Measurements from ENCODE around the gene HSF5. TPM values are rescaled to one million over a fixed set of nuclear protein-coding genes. Genes with fewer than 3 reads are reported as not detected.
"Not testable (repeated sequence)": the region's sequence is repeated elsewhere in the genome, so short reads cannot be mapped to it uniquely, and the experiment has no call there.

The HSF5 gene
- total and polyA plus RNA-seq, 2 donors: 0.03 to 0.26 TPM

DNA sequence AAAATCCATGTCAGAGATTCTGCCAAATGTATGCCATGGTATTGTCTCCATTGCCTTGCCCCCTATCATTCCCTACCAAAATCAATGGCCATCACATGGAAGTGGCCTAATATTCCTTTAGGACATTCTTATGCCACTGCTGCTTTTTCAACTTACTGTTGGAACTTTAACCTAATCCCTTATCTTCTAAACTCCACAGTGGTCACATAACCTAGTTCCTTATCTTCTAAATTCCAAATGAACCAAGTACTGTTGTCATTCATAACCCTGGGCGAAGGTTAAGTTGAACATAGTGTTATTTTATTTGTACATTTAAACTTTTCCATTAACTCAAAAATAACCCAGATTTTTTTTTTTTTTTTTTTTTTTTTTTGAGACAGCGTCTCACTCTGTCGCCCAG lies 3.6 kb downstream of the HSF5 start:
- DNase-seq (ENCODE audit: extremely low spot score): no peak
- 95% methylated on average over 3 of the region's 3 CpGs for WGBS
- Histone ChIP-seq H3K4me3 (ENCODE audit: low read depth, low read length) (no peak overlapping the region), H3K4me1 (ENCODE audit: insufficient read depth) (no peaks in the 10 kb centered on the region), H3K27ac (ENCODE audit: low read depth) (no peak overlapping the region), H3K36me3 (ENCODE audit: insufficient read depth) (no peaks in the 10 kb centered on the region)

DNA sequence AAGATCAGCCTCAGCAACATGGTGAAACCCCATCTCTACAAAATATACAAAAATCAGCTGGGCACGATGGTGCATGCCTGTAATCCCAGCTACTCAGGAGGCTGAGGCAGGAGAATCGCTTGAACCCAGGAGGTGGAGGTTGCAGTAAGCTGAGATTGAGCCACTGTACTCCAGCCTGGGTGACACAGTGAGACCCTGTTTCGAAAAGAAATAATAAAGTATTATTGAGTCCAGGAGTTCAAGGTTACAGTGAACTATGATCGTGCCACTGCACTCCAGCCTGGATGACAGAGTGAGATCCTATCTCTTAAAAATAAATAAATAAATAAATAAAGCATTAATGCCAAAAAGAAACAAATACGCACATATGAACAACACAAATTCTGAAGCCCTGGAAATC lies 6.4 kb downstream of the HSF5 start:
- not testable (repeated sequence) for H3K27ac ChIP-seq (ENCODE audit: low read depth); DNase-seq (ENCODE audit: extremely low spot score)
- 89% methylated on average over 5 of the region's 5 CpGs for WGBS

DNA sequence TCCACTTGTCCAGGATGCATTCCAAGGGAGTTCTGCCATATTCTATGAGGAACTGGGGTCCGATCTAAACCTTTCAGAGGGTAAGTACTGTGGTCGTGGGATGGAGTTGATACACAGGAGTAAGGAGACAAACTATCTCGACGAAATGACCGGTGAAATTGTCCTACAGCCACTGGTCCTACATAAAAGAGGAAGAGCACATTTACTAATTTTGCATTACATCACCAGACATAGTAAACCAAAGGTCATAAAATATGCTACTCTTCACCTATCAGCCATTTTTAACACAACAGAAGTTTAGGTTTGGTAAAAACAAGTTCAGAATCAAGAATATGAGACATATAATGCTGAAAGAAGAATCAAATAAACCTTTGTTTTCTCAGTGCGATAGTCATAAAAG lies 8.1 kb downstream of the HSF5 start:
- Histone ChIP-seq H3K36me3 (ENCODE audit: insufficient read depth) (no peaks in the 10 kb centered on the region), H3K4me3 (ENCODE audit: low read depth, low read length) (no peak overlapping the region), H3K27ac (ENCODE audit: low read depth) (no peak overlapping the region), H3K4me1 (ENCODE audit: insufficient read depth) (no peaks in the 10 kb centered on the region)
- DNase-seq (ENCODE audit: extremely low spot score): no peak
- 74% methylated on average over 6 of the region's 6 CpGs for WGBS

More for the DNA sequence above, 6.4 kb downstream of the HSF5 start:
- H3K4me1 ChIP-seq (ENCODE audit: insufficient read depth); H3K4me3 ChIP-seq (ENCODE audit: low read depth, low read length); H3K36me3 ChIP-seq (ENCODE audit: insufficient read depth): not testable (repeated sequence)

DNA sequence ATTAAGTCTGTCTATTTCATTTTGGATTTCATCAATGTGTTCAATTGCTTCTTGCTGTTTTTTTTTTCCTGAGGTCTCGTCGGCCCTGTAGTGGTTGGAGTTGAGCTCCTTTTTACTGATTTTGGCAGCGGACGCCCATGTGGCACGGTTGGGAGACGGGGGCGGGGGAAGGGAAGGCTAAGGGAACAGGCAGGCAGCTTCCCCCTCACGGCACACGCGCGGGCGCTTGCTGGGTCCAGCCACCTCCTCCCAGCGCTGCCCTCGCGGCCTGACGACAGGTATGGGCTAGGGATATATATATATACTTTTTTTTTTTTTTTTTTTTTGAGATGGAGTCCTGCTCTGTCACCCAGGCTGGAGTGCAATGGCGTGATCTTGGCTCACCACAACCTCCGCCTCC lies 11.4 kb downstream of the HSF5 start:
- Histone ChIP-seq H3K4me1 (ENCODE audit: insufficient read depth) (no peaks in the 10 kb centered on the region), H3K27ac (ENCODE audit: low read depth) (no peak overlapping the region), H3K4me3 (ENCODE audit: low read depth, low read length) (no peak overlapping the region), H3K36me3 (ENCODE audit: insufficient read depth) (no peaks in the 10 kb centered on the region)
- no peak for DNase-seq (ENCODE audit: extremely low spot score)
- WGBS: 74% methylated on average over 18 of the region's 18 CpGs

DNA sequence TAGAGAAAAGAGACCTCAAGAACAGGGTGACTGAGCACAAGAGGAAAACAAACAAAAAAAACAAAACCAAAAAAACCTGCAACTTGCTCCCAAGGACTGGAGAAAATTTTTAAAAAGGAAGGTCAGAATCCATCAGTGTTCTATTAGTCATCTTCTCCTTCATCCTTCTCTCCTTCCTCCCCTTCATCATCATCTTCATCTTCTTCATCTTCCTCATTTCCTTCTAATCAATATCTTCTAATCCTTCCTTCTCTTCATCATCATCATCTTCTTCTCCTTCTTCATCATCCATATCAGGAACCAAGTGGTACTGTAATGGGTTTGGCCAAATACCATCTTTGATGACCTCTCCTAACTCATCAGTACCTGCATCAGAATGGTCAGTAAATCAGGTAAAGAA lies 12.2 kb downstream of the HSF5 start:
- Histone ChIP-seq H3K4me1 (ENCODE audit: insufficient read depth) (no peaks in the 10 kb centered on the region), H3K4me3 (ENCODE audit: low read depth, low read length) (no peak overlapping the region), H3K36me3 (ENCODE audit: insufficient read depth) (no peaks in the 10 kb centered on the region), H3K27ac (ENCODE audit: low read depth) (no peak overlapping the region)
- no peak for DNase-seq (ENCODE audit: extremely low spot score)

DNA sequence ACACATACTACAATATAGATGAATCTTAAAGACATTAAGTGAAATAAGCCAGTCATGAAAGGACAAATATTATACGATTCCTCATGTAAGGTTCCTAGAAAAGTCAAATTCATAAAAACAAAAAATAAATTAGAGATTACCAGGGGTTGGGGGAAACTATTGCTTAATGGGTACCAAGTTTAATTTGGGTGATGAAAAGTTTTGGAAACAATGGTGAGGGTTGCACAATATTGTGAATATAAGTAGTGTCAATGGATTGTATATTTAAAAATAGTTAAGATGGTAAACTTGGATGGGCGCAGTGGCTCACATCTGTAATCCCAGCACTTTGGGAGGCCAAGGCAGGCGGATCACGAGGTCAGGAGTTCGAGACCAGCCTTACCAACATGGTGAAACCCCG lies 17.9 kb downstream of the HSF5 start:
- Histone ChIP-seq H3K27ac (ENCODE audit: low read depth) (no peak overlapping the region), H3K4me3 (ENCODE audit: low read depth, low read length) (no peak overlapping the region), H3K4me1 (ENCODE audit: insufficient read depth) (no peaks in the 10 kb centered on the region), H3K36me3 (ENCODE audit: insufficient read depth) (no peaks in the 10 kb centered on the region)
- DNase-seq (ENCODE audit: extremely low spot score): no peak
- 91% methylated on average over 6 of the region's 6 CpGs for WGBS

DNA sequence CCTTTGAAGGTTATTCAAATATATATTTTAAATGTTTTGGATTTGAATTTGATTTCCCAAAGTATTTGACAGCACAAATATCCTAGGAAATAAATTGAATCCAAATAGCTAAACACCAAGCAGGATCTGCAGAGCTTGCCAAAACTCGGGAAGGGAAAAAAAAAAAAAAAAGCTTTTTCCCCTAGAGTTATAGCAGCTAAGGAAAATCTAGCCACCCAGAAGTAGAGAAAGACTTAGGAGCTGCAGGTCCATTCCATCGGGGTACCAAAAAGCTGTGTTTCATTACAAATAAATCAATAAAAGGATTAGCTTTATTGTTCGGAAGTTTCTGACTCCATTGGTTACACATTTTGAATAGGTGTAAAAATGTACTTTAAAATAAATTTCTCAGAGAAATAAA lies 19.3 kb downstream of the HSF5 start:
- Histone ChIP-seq H3K4me1 (ENCODE audit: insufficient read depth) (no peaks in the 10 kb centered on the region), H3K36me3 (ENCODE audit: insufficient read depth) (no peaks in the 10 kb centered on the region), H3K27ac (ENCODE audit: low read depth) (no peak overlapping the region), H3K4me3 (ENCODE audit: low read depth, low read length) (no peak overlapping the region)
- WGBS: 61% methylated on average over 3 of the region's 3 CpGs
- no peak for DNase-seq (ENCODE audit: extremely low spot score)

DNA sequence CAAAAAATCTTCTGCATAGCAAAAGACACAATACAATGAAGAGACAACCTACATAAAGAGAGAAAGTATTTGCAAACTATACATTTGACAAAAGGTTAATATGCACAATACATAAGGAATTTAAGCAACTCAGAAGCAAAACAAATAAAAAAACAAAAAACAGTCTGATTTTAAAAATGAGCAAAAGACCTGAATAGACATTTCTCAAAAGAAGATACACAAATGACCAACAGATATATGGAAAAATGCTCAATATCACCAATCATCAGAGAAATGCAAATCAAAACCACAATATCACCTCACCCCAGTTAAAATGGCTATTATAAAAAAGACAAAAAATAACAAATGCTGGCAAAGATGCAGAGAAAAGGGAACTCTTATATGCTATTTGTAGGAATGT lies 32.7 kb downstream of the HSF5 start:
- no peak for DNase-seq (ENCODE audit: extremely low spot score)
- H3K27ac ChIP-seq (ENCODE audit: low read depth): no peak overlapping the region
- H3K4me1 ChIP-seq (ENCODE audit: insufficient read depth): no peaks in the 10 kb centered on the region
- no peak overlapping the region for H3K4me3 ChIP-seq (ENCODE audit: low read depth, low read length)
- H3K36me3 ChIP-seq (ENCODE audit: insufficient read depth): no peaks in the 10 kb centered on the region

DNA sequence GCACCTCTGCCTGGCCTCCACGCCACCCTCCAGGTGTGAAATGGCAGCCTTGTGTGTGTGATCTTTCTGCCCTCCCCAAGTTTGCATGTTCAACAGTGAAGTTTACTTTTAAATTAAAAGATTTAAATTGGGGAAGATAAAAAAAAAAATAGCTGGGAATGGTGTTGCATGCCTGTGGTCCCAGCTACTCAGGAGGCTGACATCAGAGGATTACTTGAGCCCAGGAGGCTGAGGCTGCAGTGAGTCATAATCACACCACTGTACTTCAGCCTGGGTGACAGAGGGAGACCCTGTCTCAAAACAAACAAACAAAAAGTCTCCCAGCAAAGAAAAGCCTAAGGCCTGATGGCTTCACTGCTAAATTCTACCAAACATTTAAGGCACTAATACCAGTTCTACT lies 35.5 kb downstream of the HSF5 start:
- no peaks in the 10 kb centered on the region for H3K36me3 ChIP-seq (ENCODE audit: insufficient read depth)
- 93% methylated on average over 1 of the region's 1 CpG for WGBS
- H3K27ac ChIP-seq (ENCODE audit: low read depth): no peak overlapping the region
- no peak for DNase-seq (ENCODE audit: extremely low spot score)
- no peak overlapping the region for H3K4me3 ChIP-seq (ENCODE audit: low read depth, low read length)
- H3K4me1 ChIP-seq (ENCODE audit: insufficient read depth): no peaks in the 10 kb centered on the region

DNA sequence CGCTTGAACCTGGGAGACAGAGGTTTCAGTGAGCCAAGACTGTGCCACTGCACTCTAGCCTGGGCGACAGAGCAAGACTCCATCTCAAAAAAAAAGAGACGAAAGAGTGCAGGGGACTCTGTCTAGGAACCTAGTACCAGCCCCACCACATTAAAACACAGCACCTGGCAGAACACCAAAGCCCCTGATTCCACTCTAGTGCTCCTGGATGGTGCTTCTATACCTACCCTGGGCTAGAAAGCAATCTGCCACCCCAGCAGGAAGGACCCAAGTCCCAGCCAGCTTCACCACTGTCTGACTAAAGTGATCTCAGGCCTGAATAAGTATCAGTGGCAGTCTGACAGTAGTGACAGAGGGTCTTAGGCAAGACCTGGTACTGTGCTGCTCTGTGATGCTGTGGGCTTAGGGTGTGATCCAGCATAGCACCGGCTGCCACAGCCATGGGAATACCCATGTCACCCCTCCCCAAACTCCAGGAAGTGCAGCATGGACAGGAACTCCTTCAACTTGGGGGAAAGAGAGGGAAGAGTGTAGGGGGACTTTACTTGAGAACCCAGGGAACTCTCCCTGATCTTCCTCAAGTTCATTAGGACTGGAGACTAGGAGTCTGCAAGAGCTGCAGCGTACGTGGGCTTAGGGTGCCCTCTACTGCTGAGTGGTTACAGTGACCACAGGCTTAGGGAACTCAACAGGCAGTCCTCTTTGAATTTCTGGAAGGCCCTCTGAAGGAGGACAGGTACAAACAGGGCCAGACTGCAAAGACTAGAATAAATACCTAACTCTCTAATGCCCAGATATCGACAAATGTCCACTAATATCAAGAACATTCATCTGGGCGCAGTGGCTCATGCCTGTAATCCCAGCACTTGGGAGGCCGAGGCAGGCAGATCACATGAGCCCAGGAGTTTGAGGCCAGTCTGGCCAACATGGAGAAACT lies 40.9 kb downstream of the HSF5 start:
- Histone ChIP-seq H3K27ac (ENCODE audit: low read depth) (no peak overlapping the region), H3K4me3 (ENCODE audit: low read depth, low read length) (no peak overlapping the region), H3K36me3 (ENCODE audit: insufficient read depth) (no peaks in the 10 kb centered on the region), H3K4me1 (ENCODE audit: insufficient read depth) (no peaks in the 10 kb centered on the region)
- WGBS: 70% methylated on average over 9 of the region's 9 CpGs
- no peak for DNase-seq (ENCODE audit: extremely low spot score)

DNA sequence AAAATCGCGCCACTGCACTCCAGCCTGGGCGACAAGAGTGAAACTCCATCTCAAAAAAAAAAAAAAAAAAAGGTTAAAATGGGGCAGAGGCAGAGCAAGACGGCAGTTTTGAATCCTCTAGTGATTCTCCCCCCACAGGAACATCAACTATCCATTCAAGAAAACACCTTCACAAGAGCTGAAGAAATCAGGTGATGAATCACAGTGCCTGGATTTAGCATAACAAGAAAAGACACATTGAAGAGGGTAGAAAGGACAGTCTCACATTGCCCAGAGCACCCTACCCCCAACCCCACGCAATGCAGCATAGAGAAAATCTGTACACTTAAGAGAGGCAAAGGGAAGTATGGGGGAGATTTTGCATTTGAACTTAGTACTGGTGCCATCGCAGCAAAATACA lies 42.1 kb downstream of the HSF5 start:
- no peaks in the 10 kb centered on the region for H3K36me3 ChIP-seq (ENCODE audit: insufficient read depth)
- WGBS: 77% methylated on average over 6 of the region's 6 CpGs
- H3K27ac ChIP-seq (ENCODE audit: low read depth): no peak overlapping the region
- no peak overlapping the region for H3K4me3 ChIP-seq (ENCODE audit: low read depth, low read length)
- no peaks in the 10 kb centered on the region for H3K4me1 ChIP-seq (ENCODE audit: insufficient read depth)
- no peak for DNase-seq (ENCODE audit: extremely low spot score)

DNA sequence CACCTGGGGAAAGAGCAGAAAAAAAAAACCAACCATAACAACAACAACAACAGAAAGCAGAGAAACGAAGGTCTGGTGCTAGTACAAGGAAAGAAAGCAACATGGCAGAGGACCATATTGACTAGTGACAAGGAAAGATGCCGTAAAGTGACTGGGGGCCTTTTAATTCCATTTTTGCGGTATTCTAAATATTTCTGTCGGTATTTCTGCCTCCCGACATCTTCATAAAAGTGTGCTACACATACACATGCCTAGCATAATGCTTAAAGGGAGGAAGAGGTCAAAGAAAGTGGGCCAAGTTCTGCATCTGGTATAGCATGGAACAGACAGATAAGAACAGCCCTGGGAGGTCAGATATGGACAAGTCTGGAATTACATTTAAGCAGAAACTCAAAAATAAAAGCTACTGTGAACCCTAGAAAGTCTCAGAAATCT lies 51.4 kb downstream of the HSF5 start:
- 43% methylated on average over 5 of the region's 5 CpGs for WGBS
- no peak for DNase-seq (ENCODE audit: extremely low spot score)
- Histone ChIP-seq H3K4me3 (ENCODE audit: low read depth, low read length) (no peak overlapping the region), H3K27ac (ENCODE audit: low read depth) (no peak overlapping the region), H3K4me1 (ENCODE audit: insufficient read depth) (no peaks in the 10 kb centered on the region), H3K36me3 (ENCODE audit: insufficient read depth) (no peaks in the 10 kb centered on the region)

DNA sequence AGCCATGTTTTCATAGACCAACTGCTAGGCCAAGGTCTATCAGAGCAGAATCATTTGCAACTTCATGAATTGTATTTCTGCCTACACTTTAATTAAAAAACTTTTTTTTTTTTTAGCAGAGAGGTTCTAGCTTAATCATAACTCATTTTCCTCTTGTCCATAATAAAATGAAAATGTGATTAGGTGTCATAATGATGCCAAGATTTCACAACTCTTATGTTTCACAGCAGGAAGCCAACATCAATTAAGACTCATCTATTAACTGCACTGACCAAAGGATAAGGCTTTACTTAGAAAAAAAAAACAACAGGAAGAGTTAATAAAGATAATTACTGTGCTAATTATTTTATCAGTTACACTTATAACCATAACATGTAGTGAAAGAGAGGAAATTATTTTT lies 52.0 kb downstream of the HSF5 start:
- DNase-seq (ENCODE audit: extremely low spot score): no peak
- no peaks in the 10 kb centered on the region for H3K4me1 ChIP-seq (ENCODE audit: insufficient read depth)
- H3K27ac ChIP-seq (ENCODE audit: low read depth): no peak overlapping the region
- no peak overlapping the region for H3K4me3 ChIP-seq (ENCODE audit: low read depth, low read length)
- H3K36me3 ChIP-seq (ENCODE audit: insufficient read depth): no peaks in the 10 kb centered on the region

DNA sequence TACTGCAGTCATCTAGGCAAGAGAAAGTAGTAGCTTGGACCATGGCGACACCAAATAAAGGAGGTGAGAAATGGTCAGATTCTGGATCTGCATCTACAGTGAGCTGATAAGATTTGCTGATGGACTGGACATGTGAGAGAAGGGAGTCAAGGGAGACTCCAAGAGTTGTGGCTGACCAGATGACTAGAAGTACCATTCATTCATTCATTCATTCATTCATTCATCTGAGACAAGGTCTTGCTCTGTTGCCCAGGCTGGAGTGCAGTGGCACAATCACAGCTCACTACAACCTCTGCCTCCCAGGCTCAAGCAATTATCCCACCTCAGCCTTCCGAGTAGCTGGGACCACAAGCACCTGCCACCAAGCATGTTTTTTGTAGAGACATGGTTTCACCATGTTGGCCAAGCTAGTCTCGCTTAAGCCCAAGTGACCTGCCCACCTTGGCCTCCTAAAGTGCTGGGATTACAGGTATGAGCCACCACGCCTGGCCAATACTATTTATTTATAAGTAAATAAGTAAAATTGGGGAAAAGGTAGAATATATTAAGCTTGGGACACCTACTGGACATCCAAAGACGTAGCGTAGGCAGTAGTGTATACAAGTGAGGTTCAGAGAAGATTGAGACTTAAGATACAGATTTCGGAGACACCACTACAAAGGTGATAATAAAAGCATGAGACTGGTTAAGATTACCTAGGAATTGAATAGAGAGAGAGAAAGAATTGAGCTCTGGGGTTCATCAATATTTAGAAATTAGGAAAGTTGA lies 55.2 kb downstream of the HSF5 start:
- H3K27ac ChIP-seq (ENCODE audit: low read depth): no peak overlapping the region
- no peaks in the 10 kb centered on the region for H3K4me1 ChIP-seq (ENCODE audit: insufficient read depth)
- DNase-seq (ENCODE audit: extremely low spot score): no peak
- H3K36me3 ChIP-seq (ENCODE audit: insufficient read depth): no peaks in the 10 kb centered on the region
- no peak overlapping the region for H3K4me3 ChIP-seq (ENCODE audit: low read depth, low read length)
- WGBS: 86% methylated on average over 7 of the region's 7 CpGs

All from urinary bladder (tissue), 4 donors.